HG02610 (cell line): ENCODE measurements around the gene C11orf71.
A peak's percentile ranks its signal among the peaks of the same experiment; 100 is the strongest.

Experiments used
- ATAC-seq: cut with Tn5 transposase; IDR thresholded peaks from one replicate; pipeline ENCODE4 v1.9.1; 2021; ENCODE audit warnings: mild to moderate bottlenecking, moderate library complexity; ENCODE audit not compliant: unreplicated experiment

The C11orf71 gene

DNA sequence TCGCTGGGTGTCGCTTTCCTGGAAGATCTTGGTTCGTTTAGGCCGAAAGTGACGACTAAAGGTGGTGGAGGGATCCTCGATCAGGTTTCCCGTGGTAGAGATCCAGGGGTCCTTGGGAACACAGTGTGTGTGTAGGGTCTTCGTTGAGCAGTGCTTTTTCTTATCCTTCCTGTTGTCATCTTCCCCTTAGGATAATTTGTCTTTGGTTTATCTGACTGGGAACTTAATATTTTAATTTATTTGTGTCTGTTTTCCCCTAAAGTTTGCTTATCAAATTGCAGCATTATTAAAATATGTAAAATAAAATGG, 558 bp upstream of the C11orf71 start:
- no peak for ATAC-seq

DNA sequence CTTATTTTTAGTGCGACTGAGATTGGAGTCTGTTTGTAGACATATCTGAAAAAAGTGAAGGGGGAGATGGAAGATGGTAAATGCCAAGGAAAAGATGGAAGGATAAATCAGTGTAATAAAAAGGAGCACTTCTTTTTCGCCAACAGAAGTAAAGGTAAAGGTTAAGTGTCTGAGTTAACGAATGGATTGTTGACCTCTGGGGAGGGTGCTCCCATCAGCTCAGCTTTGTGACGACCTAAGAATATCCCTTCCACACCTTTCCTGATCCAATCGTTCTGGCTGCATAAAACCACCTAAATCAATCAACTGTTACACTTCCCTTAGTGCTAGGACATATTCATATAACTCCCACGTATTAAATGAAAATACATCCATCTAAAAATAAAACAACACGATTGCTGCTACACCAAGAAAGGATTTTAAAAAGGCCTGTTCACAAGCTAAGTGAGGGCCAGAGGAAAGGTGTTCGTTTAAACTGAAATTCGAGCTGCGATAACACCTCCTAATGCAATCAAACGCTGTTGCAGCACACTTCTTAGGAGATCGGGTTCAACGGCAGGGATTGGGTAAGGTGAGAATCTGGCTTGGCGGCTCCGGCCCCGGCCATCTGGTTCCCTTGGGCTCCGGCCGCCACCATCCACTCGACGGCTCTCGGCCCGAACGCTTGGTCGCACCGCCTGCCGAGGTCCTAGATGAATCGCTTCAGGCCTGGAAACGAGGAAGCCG, 658 bp downstream of the C11orf71 start:
- peak; percentile 24 for ATAC-seq

DNA sequence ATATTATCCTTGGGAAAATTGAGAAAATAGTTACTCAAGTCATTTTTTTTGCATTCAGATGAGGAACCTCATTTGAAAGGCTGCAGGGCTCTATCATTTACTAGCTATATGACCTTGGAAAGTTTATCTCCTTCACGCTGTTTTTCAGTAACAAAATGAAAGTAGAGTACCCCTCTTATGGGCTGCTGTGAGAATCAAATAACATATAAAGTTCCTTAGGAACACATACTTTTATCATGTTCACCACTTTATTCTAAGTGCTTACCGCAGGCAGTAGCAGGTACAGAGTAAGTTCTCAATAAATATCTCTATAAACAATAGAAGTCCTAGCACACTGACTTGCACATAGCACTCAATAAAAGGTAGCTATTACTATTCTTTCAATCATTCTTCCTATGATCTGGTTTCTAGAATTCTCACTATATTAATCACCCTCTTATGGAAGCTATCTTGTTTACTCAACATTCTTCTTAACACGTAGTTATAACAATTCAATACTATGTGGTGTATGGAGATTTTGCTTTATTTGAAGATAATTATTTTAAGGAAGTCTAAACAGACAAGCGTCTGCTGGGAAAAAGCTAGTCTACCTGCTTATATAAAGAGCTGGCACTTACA, 1.9 kb downstream of the C11orf71 start:
- no peak for ATAC-seq

DNA sequence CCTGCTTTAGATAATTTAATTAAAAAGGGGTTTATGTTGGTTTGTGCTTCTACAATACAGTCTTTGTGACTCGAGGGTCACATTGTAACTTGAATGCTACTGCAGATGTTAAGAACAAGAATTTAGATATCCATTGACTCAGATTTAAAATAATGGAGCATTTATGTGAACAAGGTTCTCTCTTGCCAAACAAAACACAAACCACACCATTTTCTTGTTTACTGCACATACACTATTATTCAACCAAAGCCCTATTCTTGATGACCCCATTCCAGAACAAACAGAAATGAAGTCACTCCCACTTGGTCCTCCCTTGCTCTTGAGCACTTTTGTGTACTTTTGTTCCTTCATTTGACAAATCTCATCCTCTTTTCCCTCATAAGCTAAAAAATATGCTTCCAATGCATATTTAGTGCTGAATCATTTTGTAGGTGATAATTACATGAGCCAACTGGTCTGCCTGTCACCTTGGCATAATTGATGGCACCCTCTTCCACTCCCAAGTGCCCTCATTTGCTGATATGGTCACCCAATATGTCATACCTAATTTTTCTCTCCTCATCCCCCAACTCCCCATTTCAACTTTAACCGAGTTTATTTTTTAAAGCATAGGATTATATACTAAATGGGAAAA, 2.8 kb downstream of the C11orf71 start:
- ATAC-seq, result no peak

DNA sequence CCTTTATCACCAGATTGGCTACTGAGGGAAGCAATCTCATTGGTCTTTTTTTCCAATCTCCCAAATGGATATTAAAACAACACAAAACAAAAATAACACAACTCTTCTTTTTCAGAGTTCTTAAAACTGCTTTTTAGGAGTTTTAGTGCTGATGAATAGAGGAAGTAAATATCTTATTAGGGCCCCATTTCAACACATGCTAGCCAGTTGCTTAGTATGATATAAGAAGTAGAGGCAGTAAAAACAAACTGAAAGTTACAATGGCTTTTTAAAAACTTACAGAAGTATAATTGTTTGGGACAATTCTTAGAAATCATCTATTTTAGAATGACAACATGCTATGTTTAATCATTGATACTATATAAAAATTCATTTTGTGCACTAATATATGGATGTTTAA, 3.4 kb downstream of the C11orf71 start:
- no peak for ATAC-seq

DNA sequence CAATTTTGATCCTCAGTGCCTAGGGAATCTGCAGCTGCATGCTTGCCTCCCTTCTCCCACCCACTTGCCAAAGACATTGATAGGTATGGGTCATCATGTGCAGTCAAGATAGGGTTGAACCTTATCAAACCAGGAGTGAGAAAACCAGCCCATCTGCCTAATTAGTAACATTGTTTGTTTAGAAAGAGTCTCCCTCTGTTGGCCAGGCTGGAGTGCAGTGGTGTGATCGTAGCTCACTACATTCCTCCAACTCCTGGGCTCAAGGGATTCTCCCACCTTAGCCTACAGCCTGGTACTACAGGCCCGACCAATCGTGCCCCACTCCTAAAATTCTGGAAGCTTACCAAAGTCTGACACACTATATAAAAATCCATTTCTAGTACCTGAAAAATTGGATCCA, 4.6 kb downstream of the C11orf71 start:
- no peak for ATAC-seq

DNA sequence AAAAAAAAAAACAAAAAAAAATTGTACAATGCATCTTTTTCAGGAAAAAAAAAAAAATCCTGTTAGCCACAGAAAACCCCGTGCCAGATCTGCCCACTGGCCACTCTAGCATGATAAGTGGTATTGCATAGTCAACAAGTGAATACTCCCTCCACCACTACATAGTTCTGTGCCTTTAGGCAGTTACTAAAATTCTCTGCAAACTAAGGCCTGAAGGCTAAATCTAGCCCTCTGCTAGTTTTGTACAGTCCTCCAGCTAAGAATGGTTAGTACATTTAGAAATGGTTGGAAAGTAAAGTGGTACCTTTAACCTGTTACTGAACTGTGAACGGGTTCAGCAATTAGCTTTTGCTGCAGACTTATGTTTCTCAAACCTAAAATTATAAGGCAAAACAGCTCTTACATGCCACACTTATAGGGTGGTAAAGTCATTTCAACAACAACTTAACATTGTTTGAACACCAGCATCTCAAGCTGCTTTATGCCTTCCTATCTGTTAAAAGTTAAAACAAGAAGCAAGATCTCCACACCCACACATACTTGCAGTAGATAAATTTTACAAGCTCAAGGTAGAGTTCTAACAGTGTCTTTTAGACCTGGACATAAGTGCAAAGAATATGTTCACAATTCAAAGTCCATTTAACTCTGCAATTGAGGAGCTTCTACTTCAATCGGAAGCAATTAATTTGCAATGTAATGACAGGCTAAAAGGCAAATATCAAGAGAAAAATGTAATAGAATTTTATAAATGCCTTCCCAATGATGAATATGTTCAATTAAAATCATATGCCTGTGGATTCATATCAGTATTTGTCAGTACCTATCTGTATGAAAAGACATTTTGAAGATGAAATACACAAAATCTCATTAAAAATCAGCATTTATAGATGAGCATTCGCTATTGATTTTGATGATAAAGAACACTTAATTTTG, 7.3 kb downstream of the C11orf71 start:
- ATAC-seq, result no peak

DNA sequence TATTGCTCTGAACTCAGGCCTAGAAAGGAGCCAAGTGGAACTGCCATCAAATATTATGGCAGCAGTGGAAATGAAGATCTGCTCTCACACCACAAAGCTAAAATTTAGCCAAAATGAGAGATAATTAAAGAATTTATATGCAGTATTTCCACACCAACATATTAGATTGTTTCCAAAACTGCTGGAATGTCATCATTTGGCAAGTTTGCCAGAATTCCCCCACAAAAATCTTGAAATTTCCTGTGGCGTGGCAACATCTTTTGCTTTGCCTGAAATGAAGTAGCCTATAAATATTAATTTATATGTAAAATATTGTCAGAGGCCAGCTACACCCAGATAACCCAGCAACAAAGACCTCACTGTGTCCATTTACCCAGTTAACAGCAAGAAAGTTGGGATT, 13.8 kb downstream of the C11orf71 start:
- no peak for ATAC-seq

DNA sequence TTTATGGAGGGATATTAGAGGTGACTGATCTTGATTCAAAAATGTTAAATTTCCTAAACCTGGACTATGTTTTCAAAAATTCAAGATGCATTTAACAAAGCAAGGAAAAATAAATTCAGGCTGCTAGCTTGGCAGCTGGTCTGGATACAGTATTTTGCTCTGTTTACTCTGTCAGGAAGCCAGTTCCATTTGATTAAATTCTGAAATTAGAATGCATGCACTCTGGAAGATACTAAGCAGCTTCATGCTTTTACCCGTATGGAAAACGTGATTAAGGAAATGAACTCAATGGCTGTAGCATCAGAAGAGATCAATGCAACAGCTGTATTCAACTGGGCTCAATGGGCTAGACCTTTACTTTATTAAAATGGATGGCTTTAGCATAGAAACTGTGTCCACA, 14.2 kb downstream of the C11orf71 start:
- no peak for ATAC-seq

DNA sequence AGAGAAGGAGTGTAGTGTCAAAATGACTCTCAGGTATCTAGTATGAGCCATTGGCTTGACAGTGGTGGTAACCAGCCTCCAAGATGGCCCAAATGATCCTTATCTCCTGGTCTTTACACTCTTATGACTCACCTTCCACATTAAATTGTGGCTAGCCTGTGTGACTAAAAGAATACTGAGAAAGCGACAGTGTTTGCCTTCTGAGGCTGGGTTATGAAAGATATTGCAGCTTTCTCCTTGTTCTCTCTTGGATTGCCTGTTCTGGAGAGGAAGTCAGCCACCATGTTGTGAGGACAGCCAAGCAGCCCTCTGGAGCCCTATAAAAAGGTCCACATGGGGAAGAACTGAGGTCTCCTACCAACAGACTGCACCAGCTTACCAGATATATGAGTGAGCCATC, 15.8 kb downstream of the C11orf71 start:
- ATAC-seq, result no peak

DNA sequence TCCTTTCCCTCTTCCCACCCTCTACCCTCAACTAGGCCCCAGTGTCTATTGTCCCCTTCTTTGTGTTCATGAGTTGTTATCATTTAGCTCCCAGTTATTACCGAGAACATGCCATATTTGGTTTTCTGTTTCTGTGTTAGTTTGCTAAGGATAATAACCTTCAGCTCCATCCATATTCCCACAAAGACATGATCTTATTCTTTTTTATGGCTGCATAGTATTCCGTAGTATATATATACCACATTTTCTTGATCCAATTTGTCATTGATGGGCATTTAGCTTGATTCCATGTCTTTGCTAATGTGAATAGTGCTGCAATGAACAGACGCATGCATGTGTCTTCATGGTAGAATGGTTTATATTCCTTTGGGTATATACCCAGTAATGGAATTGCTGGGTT, 17.8 kb downstream of the C11orf71 start:
- ATAC-seq, result no peak

DNA sequence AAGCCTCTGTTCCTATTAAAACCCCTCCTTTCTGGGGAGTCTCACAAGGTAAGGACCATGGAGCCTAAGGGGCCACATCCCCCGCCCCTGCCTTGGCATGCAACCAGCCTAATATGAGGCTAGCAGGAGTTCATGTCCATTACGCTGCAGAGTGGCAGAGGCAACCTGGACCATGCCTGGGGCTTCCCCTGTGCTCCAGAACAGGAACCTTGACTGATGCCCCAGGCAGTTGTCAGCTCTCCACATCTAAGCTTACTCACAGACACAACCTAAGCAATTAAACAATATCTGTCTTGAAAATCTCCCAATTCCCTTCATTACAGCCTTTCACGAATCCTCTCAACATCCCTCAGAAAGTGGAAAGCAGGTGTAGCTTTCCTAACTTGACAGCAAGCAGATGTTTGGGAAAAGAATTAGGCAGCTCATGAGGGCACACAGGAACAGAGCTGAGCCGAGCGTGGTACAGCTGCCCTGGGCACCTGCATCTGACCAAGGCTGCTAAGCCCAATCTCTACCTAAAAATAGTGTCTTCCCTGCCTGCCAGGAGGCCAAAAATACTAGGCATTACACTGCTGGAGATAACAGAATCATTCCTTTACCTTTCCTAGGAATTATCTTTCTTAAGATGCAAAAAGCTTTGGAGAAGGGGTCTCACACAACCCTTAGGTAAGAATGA, 20.8 kb downstream of the C11orf71 start:
- ATAC-seq, result no peak

DNA sequence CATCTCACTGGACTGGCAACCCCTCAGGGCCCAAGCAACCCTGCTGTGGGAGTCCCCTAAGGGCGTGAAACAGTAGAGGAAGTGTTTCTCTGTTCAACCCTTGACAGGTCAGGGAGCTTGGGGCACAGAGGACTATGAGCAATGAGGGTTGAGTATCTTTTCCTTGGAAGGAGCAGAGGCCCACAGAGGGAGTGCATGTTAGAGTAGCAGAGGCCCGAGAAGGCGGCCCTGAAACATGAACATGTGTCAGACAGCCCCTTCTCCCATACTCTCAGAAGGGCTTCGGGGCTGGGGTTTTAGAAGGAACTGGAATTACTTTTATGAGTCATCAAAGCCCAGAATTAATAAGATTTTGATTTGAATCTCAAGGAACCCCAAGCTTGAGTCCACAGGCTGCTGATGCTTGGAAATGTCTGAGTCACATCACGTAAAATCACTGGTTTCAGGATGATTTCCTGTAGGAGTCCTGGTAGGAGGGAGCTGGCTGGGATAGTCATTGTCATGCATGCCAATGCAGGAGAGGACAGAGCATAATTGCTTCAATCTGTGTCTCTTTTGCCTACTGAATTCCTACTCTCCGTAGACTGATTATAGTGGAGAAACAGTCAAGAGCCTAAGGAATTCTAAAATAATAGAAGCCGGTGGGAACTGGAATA, 22.6 kb downstream of the C11orf71 start:
- ATAC-seq, result peak; percentile 24

DNA sequence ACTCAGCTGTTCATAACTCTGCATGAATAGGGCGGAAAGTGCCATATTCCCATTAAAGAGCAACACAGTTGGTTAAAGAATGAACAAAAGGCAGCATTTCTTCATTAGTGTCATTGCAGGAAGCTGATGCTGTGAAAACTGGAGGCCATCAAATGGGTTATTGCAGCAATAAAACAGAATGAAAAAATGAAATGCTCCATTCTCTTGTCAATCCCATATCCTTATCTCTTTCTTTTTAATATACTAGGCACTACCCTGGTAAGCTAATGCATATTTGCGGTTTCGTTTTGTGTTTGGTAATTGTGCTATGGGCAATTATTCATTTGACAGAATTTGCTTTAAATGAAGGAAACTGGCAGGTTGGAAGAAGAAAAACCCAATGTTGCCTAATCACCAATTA, 25.3 kb downstream of the C11orf71 start:
- ATAC-seq, result no peak

DNA sequence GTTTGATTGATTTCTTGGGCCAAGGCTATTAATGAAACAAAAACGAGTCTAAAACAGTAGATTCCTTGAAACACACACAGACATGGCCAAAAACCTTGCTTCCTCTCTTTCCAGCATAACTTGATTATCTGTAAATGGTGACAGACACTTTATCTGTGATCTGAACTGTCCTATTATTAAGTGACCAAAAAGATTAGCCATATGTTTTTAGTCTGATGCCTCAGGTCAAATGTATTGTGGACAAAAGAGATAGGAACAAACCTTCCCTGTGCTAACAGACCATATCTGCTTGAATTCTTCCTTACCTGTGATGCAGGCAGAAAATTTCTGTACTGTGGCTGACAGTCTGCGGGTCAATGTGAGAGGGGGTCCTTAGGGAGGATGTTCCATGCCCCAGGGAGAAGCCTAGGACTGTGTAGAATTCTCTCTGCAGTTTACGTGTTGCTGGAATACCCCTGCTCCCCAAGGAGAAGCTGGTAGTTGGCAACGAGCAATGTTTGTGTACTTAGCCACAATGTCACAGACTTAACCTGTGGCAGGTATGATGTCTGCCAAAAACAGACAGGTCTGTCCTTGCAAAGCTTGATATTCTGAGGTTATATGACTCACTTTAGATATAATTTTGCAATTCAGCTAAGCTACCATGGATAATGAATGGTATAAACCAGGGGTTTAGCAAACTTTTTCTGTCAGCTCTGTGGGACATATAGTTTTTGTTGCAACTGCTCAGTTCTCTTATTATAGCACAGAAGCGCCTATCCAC, 31.2 kb downstream of the C11orf71 start:
- no peak for ATAC-seq

DNA sequence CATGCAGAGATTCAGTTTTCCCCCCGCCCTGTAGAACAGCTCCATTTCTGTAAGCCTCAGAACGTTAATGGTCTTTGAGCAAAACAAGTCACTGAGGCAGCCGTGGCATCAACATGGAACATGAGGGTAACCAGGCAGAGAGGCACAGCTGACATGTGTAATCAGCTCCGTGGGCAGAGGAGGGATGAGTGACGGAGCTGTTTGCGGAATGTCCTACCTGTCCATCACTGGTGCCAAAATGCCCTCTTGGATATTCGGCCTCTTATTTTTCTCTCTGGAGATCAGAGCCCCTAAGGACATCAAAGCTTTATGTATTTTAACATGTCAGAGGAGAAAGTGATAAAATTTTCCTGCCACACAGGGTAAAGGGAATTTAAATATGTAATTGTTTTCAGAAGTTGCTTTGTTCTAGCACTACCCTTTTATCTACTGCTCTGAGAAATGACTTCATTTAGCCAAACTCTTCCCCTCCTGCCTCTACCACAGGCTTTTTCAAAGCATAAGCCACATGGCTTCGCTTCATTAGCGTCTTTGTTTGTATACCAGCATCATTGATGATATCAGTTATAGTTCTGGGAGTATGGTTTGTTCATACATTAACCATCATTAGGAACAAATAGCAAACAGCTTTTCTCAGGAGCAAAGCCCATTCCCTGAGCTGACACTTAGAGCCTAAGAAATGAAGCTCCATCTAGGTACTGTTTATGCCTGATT, 32.9 kb downstream of the C11orf71 start:
- no peak for ATAC-seq

DNA sequence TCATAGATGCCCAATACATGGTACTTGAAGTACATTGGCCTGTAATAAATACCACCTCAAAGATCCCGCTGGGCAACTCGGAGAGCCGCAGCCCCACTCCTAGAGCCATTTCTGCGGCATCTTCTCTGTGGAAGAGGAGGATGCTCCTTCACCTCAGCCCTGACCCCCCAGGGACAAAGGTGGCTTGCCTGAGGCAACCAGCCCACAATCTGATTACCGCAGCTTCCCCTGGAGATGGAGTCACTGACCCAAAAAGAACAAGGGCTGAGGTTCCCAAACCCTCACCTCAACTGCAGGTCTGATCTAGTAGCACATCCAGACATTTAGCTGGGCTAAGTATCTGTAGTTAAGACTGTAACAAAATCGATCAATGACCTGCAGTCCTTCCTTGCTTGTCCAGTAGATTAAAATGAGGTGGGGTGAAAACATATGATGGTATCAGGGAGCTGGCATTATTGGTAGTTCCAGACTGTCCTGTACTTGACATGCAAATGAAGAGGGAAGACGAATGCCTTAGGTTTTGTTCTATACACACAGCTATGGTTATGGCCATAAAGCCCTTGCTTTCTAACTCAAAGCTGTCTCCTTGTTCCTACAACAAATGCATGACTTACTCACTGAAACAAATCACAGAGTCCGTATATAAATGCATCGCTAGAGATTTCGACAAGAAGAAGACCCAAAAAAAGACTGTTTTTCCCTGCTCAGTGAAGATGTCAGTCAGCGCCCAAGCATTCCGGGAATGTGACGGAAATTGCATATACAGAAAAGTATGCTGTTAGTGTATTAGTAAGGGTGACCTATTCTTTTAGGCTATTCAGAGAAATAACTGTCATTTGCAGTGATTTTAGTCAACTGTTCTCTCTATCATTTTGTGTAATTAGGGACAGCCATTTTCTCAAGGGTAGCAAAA, 33.7 kb downstream of the C11orf71 start:
- ATAC-seq, result no peak

DNA sequence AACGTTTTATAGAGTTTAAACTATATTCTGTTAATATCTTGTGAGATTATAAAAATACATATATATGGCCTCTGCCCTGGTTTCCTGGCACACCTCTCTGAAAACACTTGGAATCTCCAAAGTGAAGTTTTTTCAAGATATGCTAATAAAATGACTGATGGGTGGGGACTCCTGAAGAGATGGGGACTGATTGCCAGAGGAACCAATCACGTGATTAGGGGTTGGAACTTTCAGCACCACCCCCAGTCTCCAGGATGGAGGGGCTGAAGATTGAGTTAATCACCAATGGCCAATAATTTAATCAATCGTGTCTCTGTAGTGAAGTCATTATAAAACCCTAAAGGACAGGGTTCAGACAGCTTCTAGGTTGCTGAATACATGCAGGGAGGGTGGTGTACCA, 37.4 kb downstream of the C11orf71 start:
- no peak for ATAC-seq
